ENCODE results near the gene FAM174B.

GRCh38 chr15:92652576-92652966 lies 3.0 kb downstream of the FAM174B start:
- no peak for TF ChIP-seq POLR2A (IDR thresholded peaks at IDR 0.05)
- no peak for TF ChIP-seq CTCF (IDR thresholded peaks at IDR 0.05)

Measured in adrenal gland (tissue), 5 donors.